HG02610 (cell line): Measurements from ENCODE around the gene UNC45A.

Experiments used
- ATAC-seq: cut with Tn5 transposase; IDR thresholded peaks from one replicate; pipeline ENCODE4 v1.9.1; 2021; ENCODE audit warnings: mild to moderate bottlenecking, moderate library complexity; ENCODE audit not compliant: unreplicated experiment

The UNC45A gene

DNA sequence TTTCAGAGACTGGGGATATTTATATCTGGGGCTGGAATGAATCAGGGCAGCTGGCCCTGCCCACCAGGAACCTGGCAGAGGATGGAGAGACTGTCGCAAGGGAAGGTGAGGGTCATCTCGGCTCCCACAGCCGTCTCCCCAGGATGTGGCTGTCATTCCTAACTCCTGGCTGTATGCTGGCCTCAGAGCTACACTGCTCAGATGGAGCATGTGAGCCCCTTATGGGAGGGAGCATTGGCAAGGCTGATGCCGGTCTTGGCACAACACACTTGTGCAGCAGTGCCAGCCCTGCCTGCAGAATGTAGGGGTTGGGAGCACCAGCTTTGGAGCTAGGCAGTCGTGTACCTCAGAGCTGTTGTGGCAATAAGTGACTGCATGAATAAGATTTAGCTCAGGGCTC is 24.8 kb downstream of the UNC45A start:
- ATAC-seq = no peak

GRCh38 chr15:90960298-90961091 is 25.4 kb downstream of the UNC45A start:
- no peak for ATAC-seq

DNA sequence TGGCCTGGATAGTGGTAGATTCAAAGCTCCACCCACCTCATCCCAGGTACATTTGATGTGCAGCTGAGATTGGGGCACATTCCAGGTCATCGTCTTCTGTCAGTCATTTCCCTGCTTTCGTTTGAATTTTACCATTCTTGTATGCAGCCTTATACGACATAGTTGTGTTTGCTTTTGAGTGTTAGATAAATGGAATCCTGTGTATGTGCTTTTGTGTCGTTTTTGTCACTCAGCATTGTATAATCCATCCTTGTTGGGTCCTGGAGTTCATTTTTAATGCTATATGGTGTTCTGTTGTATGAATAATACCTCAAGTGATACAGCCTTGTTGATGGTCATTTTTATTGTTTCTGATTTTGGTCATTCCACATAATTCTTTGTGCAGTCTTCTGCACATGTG is 26.9 kb downstream of the UNC45A start:
- no peak for ATAC-seq

DNA sequence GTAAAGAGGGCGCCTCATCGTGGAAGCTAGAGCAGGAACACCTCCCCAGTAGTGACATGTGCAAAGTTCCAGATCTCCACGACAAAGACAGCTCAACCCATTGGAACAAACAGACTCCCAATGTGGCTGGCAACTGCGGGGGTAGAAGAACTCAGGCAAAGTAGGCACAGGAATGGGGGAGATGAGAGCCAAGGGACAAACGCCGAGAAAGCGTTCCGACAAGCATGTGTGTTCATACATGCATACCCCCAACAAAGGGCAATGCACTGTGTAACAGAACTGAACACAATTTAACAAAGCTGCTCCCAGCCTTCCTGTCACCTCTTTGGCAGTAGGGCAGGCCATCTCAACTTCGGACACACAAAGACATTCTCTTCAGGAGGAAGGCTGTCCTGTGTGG is 31.2 kb downstream of the UNC45A start:
- no peak for ATAC-seq

- ATAC-seq = no peak
Observed at GRCh38 chr15:90967206-90967605, 32.1 kb downstream of the UNC45A start.

DNA sequence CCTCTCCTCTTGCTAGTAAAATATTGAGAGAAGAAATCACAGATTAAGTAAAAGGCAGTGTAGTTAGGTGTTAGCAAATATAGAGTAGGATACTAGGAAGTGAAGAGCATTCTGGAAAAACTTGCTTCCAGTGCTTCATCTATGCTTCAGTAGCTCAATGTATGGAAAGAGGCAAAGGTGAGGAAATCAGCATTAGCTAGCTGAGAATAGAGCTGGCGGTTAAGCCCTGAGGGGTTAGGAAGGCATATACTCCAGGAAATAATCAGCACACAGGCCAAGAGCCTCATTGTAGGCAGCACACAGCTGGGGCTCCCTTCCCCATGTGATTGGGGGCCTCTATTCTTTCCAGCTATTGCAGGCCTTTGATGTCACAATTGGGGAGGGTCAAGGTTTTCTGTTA is 33.3 kb downstream of the UNC45A start:
- no peak for ATAC-seq

DNA sequence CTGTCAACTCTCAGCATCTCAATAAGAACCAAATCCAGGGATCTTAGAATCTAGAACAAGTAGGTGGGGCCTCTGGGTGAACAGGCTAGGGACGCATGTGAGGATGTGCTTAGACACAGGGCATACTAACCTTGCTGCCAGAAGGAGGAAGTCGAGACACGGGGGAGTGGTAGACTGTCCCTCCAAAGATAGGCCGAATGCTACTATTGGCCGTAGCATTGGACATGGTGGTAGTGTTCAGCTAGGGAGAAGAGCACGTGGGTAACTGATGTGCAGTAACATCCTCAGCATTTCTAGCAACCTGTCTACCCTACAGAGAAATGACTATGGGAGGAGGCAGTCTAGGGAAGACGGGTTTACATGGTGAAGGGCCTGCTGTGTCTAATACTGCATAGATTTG is 35.2 kb downstream of the UNC45A start:
- ATAC-seq = no peak

- ATAC-seq = no peak
Observed at GRCh38 chr15:90972133-90972532, 37.0 kb downstream of the UNC45A start.

GRCh38 chr15:90974216-90974615 is 39.1 kb downstream of the UNC45A start:
- no peak for ATAC-seq

DNA sequence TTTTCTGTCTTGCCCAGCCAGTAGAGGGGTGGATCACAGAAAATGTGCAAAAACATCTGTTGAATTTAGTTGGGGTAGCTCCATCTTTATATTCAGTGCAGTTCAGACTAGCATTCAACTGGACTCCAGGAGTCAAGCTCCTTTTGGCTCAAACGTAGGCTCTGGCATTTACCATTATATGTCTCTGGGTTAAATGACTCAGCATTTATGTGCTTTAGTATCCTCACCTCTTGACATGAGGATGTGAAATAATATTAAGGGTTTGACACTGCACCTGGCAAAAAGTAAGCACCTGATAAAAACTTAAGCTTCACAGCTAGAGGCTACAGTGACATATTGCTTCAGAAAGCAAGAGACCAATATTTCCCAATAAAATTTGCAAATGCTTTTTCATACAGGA is 44.5 kb downstream of the UNC45A start:
- ATAC-seq = no peak

DNA sequence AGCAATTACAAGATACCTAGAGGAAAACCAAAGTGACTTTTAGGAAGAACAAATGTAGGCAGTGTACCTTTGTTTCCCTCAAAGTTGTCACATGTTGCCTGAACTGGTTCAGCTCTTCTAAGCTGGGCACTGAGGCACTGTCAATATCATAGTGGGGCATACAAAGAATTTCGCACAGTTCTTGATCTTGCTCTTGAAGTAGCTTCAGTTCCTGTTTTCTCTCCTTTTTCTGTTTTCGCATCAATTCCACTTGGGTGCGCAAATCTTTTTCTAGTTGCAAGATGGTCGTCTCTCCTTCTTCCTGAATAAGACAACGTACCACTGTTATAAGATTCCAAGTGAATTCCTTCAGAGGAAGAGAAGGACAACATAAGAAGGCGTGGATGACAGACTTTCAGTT is 46.6 kb downstream of the UNC45A start:
- peak; percentile 78 for ATAC-seq

- ATAC-seq = peak; percentile 68
Observed at GRCh38 chr15:90982135-90982534, 47.0 kb downstream of the UNC45A start.

DNA sequence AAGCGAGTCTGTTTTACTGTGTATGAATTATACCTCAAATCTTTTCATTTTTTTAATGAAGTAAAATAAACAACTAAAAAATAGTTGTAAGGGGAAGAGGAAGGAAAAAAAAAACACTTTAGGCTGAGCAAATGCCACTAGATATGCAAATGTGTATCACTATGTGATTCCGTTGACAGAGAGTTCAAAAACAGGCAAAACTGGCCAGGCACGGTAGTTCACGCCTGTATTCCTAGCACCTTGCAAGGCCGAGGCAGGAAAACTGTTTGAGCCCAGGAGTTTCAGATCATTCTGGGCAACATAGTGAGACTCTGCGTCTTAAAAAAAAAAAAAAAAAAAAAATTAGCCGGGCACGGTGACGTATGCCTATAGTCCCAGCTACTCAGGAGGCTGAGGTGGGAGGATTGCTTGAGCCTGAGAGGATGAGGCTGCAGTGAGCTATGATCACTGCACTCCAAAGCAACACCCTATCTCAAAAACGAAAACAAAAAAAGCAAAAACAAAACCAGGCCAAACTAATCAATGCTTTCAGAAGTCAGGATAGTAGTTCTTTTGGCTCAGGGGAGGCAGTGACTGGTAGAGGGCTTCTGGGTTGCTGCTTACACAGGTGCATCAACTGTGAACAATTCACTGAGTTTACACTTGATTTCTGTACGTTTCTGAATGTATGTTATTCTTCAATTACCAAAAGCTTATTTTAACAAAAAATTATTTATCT is 51.9 kb downstream of the UNC45A start:
- ATAC-seq = no peak

DNA sequence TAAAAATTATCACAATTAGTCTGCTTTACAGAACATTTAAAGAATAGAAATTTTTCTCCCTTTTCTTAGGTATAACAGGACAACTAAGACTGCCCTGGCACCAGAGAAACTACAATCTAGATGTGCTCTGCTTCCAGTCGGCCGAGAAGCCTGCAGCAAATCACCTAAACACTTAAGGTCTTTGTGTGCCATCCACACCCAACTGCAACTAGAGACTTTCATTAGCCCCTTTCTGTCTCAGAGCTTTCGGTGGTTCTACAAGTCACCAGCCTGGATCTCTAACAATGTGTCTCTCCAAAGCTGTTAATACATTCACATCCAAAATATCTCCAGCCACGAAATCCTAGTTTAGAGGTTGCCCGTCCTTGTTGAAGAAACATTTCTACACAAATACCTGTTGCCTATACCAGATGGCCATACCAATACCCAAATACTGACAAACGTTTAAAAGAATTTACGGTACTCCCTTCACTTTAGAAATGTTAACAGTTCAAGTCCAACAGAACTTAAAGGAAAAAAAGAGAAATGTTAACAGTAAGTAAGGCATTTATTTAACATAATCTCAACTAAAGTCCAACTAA is 52.6 kb downstream of the UNC45A start:
- ATAC-seq = no peak

- peak; percentile 18 for ATAC-seq
Observed at GRCh38 chr15:90988296-90988695, 53.2 kb downstream of the UNC45A start.

DNA sequence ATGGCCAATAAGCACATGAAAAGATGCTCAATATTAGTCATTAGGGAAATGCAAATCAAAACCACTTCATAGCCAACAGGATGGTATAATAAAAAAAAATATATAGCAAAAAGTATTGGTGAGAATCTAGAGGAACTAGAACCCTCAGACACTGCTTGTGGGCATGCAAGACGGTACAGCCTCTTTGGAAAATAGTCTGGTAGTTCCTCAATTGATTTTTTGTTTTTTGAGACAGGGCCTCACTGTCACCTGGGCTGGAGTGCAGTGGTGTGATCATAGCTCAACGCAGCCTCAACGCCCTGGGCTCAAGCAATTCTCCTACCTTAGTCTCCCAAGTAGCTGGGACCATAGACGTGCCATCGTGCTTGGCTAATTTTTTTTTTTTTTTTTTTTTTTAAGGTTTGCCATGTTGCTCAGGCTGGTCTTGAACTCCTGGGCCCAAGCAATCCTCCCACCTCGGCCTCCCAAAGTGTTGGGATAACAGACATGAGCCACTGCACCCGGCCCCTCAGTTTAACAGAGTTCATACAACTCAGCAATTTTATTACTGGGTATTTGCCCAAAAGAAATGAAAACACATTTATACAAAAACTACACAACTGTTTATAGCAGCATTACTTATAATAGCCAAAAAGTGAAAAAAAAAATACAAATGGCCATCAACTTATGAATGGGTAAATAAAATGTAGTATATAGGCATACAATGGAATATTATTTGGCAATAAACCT is 54.1 kb downstream of the UNC45A start:
- peak; percentile 18 for ATAC-seq

- no peak for ATAC-seq
Observed at GRCh38 chr15:90990446-90990845, 55.4 kb downstream of the UNC45A start.

DNA sequence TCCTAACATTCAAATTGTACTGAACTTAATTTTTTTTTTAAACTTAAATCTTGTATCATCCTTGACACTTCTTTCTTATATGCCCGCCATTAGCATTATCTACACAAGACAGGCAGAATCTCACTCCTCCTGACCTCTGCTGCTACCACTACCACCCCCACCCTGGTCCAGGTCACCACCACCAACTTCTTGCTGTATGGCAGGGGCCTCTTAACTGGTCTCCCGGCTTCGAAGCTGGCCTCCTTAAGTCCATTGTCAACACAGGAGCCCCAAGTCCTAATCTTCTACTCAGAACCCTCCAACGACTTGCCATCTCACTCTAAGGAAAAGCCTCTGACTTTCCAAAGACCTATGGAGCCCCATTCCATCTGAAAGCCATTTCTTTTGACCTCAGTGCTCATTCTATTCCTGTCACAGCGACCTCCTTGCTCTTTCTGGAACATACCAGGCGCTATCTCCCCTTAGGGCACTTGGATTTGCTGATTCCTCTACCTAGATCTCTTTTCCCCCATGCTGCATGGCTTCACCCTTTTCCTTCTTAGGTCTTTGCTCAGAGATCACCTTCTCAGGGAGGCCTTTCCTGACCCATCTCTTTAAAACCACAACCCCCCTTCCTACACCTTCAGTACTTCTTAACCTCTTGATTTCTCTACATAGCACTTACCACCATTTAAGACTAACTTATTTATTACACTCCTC is 56.7 kb downstream of the UNC45A start:
- no peak for ATAC-seq

DNA sequence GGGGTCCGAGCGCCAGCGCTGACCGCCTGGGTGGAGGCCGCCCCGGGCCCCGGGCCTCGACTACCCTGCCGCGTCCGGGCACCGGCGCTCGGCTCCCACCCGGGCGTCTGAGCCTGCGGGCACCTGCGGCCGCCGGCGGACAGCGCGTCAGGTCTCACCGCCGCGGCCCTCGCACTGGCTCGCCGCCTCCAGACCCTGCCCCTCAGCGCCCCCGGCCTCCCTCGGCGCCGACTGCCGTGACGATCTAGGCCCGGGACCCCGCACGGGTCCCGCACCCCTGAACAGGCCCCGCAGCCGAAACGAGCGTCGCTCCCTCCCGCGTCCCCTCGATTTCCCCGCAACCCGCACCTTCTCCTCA is 59.0 kb downstream of the UNC45A start:
- ATAC-seq = peak; percentile 11

DNA sequence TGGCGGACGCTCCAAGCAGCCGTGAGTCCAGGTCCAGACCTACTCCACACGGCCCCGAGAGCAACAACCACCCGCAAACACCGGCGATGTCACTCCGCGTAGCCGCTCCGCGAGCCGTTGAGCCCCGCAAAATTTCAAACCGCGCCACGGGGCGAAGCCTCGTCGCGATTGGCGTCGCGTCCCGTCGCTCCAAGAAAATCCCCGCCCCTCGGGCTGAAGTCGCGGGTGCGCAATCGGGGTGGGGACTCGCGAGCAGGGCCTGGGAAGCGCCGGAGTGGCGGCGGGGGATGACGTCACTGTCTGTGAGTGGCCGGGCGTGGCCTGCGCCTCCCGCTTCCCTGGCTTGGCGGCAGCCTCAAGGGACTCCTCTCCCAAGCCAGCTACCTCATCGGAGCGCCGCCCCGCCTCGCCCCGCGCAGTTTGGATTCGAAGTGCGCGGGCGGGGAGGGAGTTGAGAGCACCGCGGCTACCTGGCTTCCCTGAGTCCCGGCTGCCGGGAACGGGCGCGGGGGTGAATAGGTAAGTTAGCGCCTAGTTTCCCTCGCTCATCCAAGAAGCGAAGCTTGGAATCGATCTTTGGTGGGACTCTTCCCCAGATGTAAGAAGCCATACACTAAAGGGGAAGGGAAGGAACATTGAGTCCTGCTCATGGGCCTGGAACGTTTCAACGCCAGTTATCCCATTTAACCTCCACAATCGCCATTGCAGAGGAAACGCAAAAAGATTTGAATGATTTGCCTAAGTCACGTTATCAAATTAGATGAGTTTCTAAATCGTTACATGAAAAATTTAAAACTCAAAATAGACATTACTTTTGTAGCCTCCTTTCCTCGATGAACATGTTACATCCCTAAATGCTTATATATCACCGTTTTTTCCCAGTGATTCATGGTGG is 59.6 kb downstream of the UNC45A start, which contains the start of gene PRC1:
PRC1 (minus strand) TSS at position 119 of the 895 bp plus-strand sequence; CDS start at position 1, 118 bp downstream.
- ATAC-seq = peak; percentile 95
